Parathyroid adenoma (tissue), 2 donors: ENCODE measurements around the gene UBE2H.
A peak's percentile ranks its signal among the peaks of the same experiment; 100 is the strongest.

Experiments used
- H2AFZ ChIP-seq: fragments of 300-600 bp; sonication (generic); one replicate; pipeline ENCODE4 v1.7.0; 2017; ENCODE audit warnings: antibody characterized with exemption, mild to moderate bottlenecking
- H3K27ac ChIP-seq: fragments of 300-600 bp; sonication (generic); one replicate; pipeline ENCODE4 v1.7.0; 2017
- H3K27me3 ChIP-seq: fragments of 300-600 bp; sonication (generic); one replicate; pipeline ENCODE4 v1.7.0; 2017; ENCODE audit warnings: low read length; ENCODE audit not compliant: control insufficient read depth, insufficient read depth
- H3K36me3 ChIP-seq: fragments of 300-600 bp; sonication (generic); one replicate; pipeline ENCODE4 v1.7.0; 2017; ENCODE audit warnings: low read length; ENCODE audit not compliant: control insufficient read depth, insufficient read depth
- H3K4me1 ChIP-seq: fragments of 300-600 bp; sonication (generic); one replicate; pipeline ENCODE4 v1.7.0; 2017; ENCODE audit warnings: control low read depth
- H3K4me2 ChIP-seq: fragments of 300-600 bp; sonication (generic); one replicate; pipeline ENCODE4 v1.7.0; 2017; ENCODE audit warnings: low read length
- H3K4me3 ChIP-seq: fragments of 300-600 bp; sonication (generic); one replicate; pipeline ENCODE4 v1.7.0; 2017; ENCODE audit warnings: low read depth, low read length
- H3K79me2 ChIP-seq: fragments of 300-600 bp; sonication (generic); one replicate; pipeline ENCODE4 v1.7.0; 2017; ENCODE audit warnings: control low read depth
- H3K9ac ChIP-seq: fragments of 300-600 bp; sonication (generic); one replicate; pipeline ENCODE4 v1.7.0; 2017; ENCODE audit warnings: mild to moderate bottlenecking
- H3K9me3 ChIP-seq: fragments of 300-600 bp; sonication (generic); one replicate; pipeline ENCODE4 v1.7.0; 2017; ENCODE audit warnings: low read length; ENCODE audit not compliant: control insufficient read depth
- CTCF ChIP-seq: fragments of 300-600 bp; sonication (generic); IDR thresholded peaks from one replicate; pipeline ENCODE4 v1.7.0; 2017; ENCODE audit warnings: antibody characterized with exemption, mild to moderate bottlenecking
- donor health status: primary hyperparathyroidism.

The UBE2H gene

GRCh38 chr7:129874722-129875121 is 78.0 kb downstream of the UBE2H start:
- Histone ChIP-seq H2AFZ (no peak overlapping the region), H3K27me3 (no peaks in the 10 kb centered on the region), H3K36me3 (no peaks in the 10 kb centered on the region), H3K4me2 (no peak overlapping the region), H3K79me2 (peaks cover 53% of the 10 kb centered on the region), H3K27ac (no peak overlapping the region), H3K9me3 (no peaks in the 10 kb centered on the region), H3K4me3 (no peak overlapping the region), H3K9ac (no peak overlapping the region), H3K4me1 (peaks cover 11% of the 10 kb centered on the region)
- no peak for TF ChIP-seq CTCF

- H3K4me1 ChIP-seq = peaks cover 11% of the 10 kb centered on the region
- no peak for TF ChIP-seq CTCF
Measured at GRCh38 chr7:129872054-129872453, 80.7 kb downstream of the UBE2H start.

GRCh38 chr7:129870668-129871067 is 82.1 kb downstream of the UBE2H start:
- Histone ChIP-seq H3K27me3 (no peaks in the 10 kb centered on the region), H3K9me3 (no peaks in the 10 kb centered on the region), H3K36me3 (no peaks in the 10 kb centered on the region), H3K4me3 (no peak overlapping the region), H3K79me2 (peaks cover 58% of the 10 kb centered on the region), H2AFZ (no peak overlapping the region), H3K9ac (no peak overlapping the region), H3K27ac (no peak overlapping the region), H3K4me1 (peaks cover 15% of the 10 kb centered on the region), H3K4me2 (no peak overlapping the region)
- TF ChIP-seq CTCF = no peak

More at GRCh38 chr7:129872054-129872453, 80.7 kb downstream of the UBE2H start:
- Histone ChIP-seq H3K27ac (no peak overlapping the region), H3K4me2 (no peak overlapping the region), H3K4me3 (no peak overlapping the region), H3K79me2 (peaks cover 53% of the 10 kb centered on the region), H3K9ac (no peak overlapping the region), H3K27me3 (no peaks in the 10 kb centered on the region), H3K36me3 (no peaks in the 10 kb centered on the region), H2AFZ (no peak overlapping the region), H3K9me3 (no peaks in the 10 kb centered on the region)

- Histone ChIP-seq H3K4me3 (no peak overlapping the region), H3K9me3 (no peaks in the 10 kb centered on the region), H2AFZ (no peak overlapping the region), H3K79me2 (peaks cover 46% of the 10 kb centered on the region), H3K4me1 (peaks cover 31% of the 10 kb centered on the region), H3K9ac (no peak overlapping the region), H3K27ac (peak overlapping the region; percentile 33), H3K4me2 (peak overlapping the region; percentile 1), H3K27me3 (no peaks in the 10 kb centered on the region), H3K36me3 (no peaks in the 10 kb centered on the region)
- TF ChIP-seq CTCF = no peak
Measured at GRCh38 chr7:129866251-129866650, 86.5 kb downstream of the UBE2H start.

GRCh38 chr7:129865925-129866201 is 86.9 kb downstream of the UBE2H start:
- Histone ChIP-seq H3K4me3 (no peak overlapping the region), H3K4me2 (no peak overlapping the region), H3K9ac (no peak overlapping the region), H3K27me3 (no peaks in the 10 kb centered on the region), H3K79me2 (peaks cover 43% of the 10 kb centered on the region), H3K36me3 (no peaks in the 10 kb centered on the region), H3K4me1 (peaks cover 31% of the 10 kb centered on the region), H2AFZ (no peak overlapping the region), H3K9me3 (no peaks in the 10 kb centered on the region), H3K27ac (peak overlapping the region; percentile 33)
- no peak for TF ChIP-seq CTCF
